NB4 (cell line): ENCODE data around the gene LDHD.

Experiments
- CTCF ChIP-seq: IDR thresholded peaks from one replicate; pipeline ENCODE4 v1.5.1; 2012; ENCODE audit warnings: low read depth, low read length
- POLR2A ChIP-seq: IDR thresholded peaks from 2 replicates; pipeline ENCODE4 v1.6.1; 2011; ENCODE audit warnings: mild to moderate bottlenecking; ENCODE audit not compliant: insufficient read length; ENCODE audit errors: extremely low read depth

- no peak for TF ChIP-seq POLR2A
- TF ChIP-seq CTCF, result no peak
These were observed 4.4 kb downstream of the LDHD start for GRCh38 chr16:75111961-75112733.
